Body of pancreas (tissue), 4 donors: ENCODE results near the gene PRSS22. TPM values are rescaled to one million over a fixed set of nuclear protein-coding genes. Genes with fewer than 3 reads are reported as not detected.

Experiments used
- ATAC-seq: fragments of 150-250 bp; one replicate; pipeline ENCODE4 v1.9.1; 2016
- DNase-seq, 4 donors: peaks; one replicate each; pipeline ENCODE4 v3.0.0-alpha.2; 2019
- H3K27ac ChIP-seq, 4 donors: fragments of 200-600 bp; sonication (generic); 1 replicate in 3 of 4; 2 replicates in 1 of 4; pipeline versions ENCODE4 v1.5.1 to v1.6.1; 2016 to 2019; ENCODE audit warnings: mild to moderate bottlenecking in 1 of 4, mixed read lengths in 1 of 4, moderate library complexity in 1 of 4
- H3K27me3 ChIP-seq, 2 donors: fragments of 200-600 bp; sonication (generic); one replicate each; pipeline ENCODE4 v1.6.0; 2016; ENCODE audit warnings: mild to moderate bottlenecking in 1 of 2
- H3K36me3 ChIP-seq, 2 donors: fragments of 200-600 bp; sonication (generic); replicated peaks in 1 of 2; 2 replicates each; pipeline ENCODE4 v1.5.1; 2016; ENCODE audit warnings: low read depth in 2 of 2; ENCODE audit not compliant: insufficient read depth in 1 of 2
- H3K4me1 ChIP-seq: fragments of 200-600 bp; sonication (generic); one replicate; pipeline ENCODE4 v1.6.0; 2016
- H3K4me3 ChIP-seq, 2 donors: fragments of 200-600 bp; sonication (generic); 1 replicate in 1 of 2; 2 replicates in 1 of 2; pipeline ENCODE4 v1.5.1; 2016 to 2019
- H3K9me3 ChIP-seq, 3 donors: fragments of 200-600 bp; sonication (generic); 1 replicate in 2 of 3; 2 replicates in 1 of 3; pipeline ENCODE4 v1.5.1; 2016
- POLR2A ChIP-seq, 3 donors: fragments of 450-650 bp; IDR thresholded peaks; one replicate each; pipeline ENCODE4 v1.6.1; 2016; ENCODE audit warnings: antibody characterized with exemption in 3 of 3, mild to moderate bottlenecking in 2 of 3
- WGBS, 2 donors: methylation state at CpG; one replicate each; pipeline ENCODE4 v1.1.5; 2017; 5-methylcytosine and 5-hydroxymethylcytosine counted together
- intact Hi-C: fragments of 100-400 bp; cut with DNase I; formaldehyde crosslinking; loops from one replicate; pipeline ENCODE4 v1.15.1; 2023
- total RNA-seq, 2 donors: library from RNA; depleted of rRNA; stranded (reverse); fragments of >200 nt; gene quantifications; one replicate each; pipeline ENCODE4 v1.1.0, GENCODE V29; 2016
- TF ChIP-seq, protein P1 (sequence below), 7 experiments: fragments of 450-650 bp in 4 of 7; fragments of 200-600 bp in 3 of 7; sonication (generic) in 3 of 7; IDR thresholded peaks; one replicate each; pipeline ENCODE4 v1.5.1; 2016 to 2019; ENCODE audit warnings: antibody characterized with exemption in 7 of 7

Gene PRSS22
- total RNA-seq, 2 donors from 2014 or later = 3.6 to 19.4 TPM

DNA sequence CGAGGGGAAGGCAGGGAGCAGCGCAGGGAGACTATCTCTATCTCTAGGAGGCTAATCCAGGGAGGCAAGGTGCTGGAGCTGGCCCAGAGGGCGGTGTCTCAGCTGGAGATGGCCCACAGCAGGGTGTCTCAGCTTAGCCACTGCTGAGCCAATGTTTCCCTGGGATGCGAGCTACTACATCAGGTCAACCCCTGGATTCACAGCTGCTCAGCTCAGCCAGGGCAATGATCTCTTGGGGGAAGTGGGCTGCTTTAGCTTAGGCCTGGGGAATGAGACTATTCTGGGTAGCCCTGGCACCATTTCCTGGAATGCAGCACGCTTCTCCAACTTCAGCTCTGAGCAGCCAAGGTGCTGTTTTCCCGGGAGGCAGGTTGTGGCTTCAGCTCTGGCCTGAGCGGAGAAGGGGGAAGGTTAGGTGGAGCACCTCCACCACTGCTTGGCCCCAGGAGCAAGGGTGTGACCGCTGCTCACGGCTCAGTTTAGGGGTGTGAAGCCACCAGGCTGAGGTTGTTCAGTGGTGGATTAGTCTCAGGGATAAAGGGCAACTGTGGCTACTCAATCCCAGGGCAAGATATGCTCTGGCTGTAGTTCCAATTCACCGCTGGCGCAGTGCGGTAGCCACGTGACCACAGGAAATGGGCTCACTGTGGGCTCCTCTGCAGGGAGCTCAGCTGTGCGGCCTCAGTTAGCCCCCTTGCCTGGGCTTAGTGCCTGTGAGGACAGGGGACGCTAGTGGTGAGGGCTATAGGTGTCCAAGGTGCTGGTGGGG, 46.1 kb downstream of the PRSS22 start:
- Histone ChIP-seq H3K27me3 (no peaks in the 10 kb centered on the region), H3K9me3 (no peaks in the 10 kb centered on the region), H3K27ac (no peak overlapping the region), H3K4me1 (peaks cover 3% of the 10 kb centered on the region), H3K36me3 (no peaks in the 10 kb centered on the region), H3K4me3 (no peak overlapping the region)
- ATAC-seq (no peak), DNase-seq (no peak)
- TF ChIP-seq POLR2A (IDR thresholded peaks at IDR 0.05) = no peak
- TF ChIP-seq, protein P1, sequence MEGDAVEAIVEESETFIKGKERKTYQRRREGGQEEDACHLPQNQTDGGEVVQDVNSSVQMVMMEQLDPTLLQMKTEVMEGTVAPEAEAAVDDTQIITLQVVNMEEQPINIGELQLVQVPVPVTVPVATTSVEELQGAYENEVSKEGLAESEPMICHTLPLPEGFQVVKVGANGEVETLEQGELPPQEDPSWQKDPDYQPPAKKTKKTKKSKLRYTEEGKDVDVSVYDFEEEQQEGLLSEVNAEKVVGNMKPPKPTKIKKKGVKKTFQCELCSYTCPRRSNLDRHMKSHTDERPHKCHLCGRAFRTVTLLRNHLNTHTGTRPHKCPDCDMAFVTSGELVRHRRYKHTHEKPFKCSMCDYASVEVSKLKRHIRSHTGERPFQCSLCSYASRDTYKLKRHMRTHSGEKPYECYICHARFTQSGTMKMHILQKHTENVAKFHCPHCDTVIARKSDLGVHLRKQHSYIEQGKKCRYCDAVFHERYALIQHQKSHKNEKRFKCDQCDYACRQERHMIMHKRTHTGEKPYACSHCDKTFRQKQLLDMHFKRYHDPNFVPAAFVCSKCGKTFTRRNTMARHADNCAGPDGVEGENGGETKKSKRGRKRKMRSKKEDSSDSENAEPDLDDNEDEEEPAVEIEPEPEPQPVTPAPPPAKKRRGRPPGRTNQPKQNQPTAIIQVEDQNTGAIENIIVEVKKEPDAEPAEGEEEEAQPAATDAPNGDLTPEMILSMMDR (IDR thresholded peaks at IDR 0.05) = no peak
- intact Hi-C loops = no loop called here
- 72 to 89% methylated on average over 7 to 15 of the region's 15 CpGs for WGBS, 2 donors

DNA sequence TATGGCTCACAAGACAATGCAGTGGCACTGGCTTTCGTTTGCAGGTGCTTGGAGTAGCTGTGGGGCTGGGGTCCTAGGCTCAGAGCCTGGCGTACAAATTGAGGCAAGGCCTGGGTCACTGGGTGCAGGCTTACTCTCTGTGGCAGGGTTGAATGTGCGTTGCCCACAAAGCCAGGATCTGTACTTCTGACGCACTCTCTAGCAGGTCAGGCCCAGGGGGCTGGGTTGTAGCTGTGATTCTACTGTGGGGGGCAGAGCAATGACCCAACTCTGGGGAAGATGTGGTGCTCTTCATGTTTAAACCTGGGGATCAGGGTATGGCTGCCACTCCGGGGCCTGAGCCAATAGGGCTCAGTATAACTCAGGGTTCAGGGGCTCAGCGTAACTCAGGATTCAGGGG, 47.3 kb downstream of the PRSS22 start:
- H3K4me3 ChIP-seq = no peak overlapping the region
- H3K27me3 ChIP-seq = no peaks in the 10 kb centered on the region
- H3K9me3 ChIP-seq = no peaks in the 10 kb centered on the region
- ATAC-seq = no peak
- TF ChIP-seq POLR2A (IDR thresholded peaks at IDR 0.05) = no peak
- TF ChIP-seq, protein P1 (IDR thresholded peaks at IDR 0.05) = no peak
- intact Hi-C loops = no loop called here
- no peak for DNase-seq
- no peak overlapping the region for H3K27ac ChIP-seq
- WGBS, 2 donors = 72% methylated on average over 6 of the region's 6 CpGs; no CpG with 5 or more reads in 1 of the 2 donors
- no peaks in the 10 kb centered on the region for H3K36me3 ChIP-seq
- no peaks in the 10 kb centered on the region for H3K4me1 ChIP-seq

DNA sequence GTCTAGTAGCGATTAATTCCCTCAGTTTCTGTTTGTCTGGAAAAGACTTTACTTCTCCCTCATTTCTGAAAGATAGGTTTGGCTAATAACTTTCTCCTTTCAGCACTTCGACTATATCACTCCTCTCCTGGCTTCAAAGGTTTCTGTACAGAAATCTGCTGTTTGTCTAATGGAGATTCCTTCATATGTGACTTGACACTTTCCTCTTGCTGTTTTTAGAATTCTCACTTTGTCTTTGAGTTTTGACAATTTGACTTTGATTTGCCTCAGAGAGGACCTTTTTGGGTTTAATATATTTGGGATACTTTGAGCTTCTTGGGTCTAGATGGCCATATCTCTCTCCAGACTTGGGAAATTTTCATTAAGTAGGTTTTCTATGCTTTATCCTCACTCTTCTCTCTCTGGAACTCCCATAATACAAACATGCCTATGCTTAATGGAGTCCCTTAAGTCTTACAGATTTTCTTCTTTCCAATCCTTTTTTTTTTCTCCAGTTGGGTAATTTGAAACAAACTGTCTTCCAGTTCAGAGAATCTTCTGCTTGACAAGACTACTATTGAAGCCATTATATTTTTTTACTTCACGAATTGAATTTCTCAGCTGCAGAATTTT, 48.7 kb downstream of the PRSS22 start:
- H3K4me3 ChIP-seq = no peak overlapping the region
- TF ChIP-seq POLR2A (IDR thresholded peaks at IDR 0.05) = no peak
- no peaks in the 10 kb centered on the region for H3K27me3 ChIP-seq
- H3K36me3 ChIP-seq = no peaks in the 10 kb centered on the region
- H3K27ac ChIP-seq = no peak overlapping the region
- 65% methylated on average over 3 of the region's 3 CpGs for WGBS, 2 donors
- intact Hi-C loops = no loop called here
- DNase-seq = no peak
- no peaks in the 10 kb centered on the region for H3K9me3 ChIP-seq
- ATAC-seq = no peak
- no peaks in the 10 kb centered on the region for H3K4me1 ChIP-seq

DNA sequence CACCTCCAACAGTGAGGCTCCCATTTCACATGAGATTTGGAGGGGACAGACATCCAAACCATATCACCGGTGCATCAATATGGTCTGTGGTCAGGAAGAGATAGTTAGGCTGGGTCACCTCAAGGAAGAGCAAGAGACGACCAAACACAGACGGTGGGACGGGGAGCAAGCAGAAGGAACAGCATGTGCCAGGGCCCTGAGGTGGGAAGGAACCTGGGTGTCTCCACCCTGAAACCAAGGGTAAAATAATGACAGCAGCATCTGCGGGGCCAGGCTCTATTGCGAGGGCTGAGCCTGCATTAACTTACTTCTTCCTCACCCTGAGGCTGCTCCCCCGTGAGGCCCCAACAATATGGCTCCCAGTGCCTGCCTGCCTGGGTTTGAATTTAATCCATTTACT, 49.8 kb downstream of the PRSS22 start:
- H3K9me3 ChIP-seq = no peaks in the 10 kb centered on the region
- H3K4me3 ChIP-seq = no peak overlapping the region
- no peak for TF ChIP-seq POLR2A (IDR thresholded peaks at IDR 0.05)
- TF ChIP-seq, protein P1 (IDR thresholded peaks at IDR 0.05) = no peak
- H3K27ac ChIP-seq = no peak overlapping the region
- H3K36me3 ChIP-seq = no peaks in the 10 kb centered on the region
- intact Hi-C loops = no loop called here
- no peak for DNase-seq
- H3K27me3 ChIP-seq = no peaks in the 10 kb centered on the region
- no peaks in the 10 kb centered on the region for H3K4me1 ChIP-seq
- 77% methylated on average over 7 of the region's 7 CpGs for WGBS, 2 donors
- ATAC-seq = no peak

DNA sequence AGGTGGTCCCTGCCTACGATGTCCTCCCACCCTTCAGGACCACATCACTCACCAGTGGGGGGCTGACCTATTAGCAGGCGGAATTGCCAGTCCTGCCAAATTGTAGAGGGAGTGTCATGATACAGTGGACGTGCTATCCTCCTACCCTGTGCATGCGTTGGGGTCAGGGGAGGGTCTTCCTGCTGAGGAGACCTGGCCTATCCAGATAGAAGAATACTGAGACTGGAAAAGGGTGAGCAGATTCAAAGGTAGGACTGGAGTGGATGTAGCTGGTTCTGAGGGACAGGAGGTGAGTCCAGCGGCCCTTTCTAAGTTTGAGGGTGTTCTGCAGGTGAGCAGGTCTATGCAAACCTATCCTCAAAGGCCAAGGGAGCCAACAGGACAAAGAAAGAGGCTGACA, 51.7 kb downstream of the PRSS22 start:
- Histone ChIP-seq H3K9me3 (no peaks in the 10 kb centered on the region), H3K27ac (no peak overlapping the region), H3K27me3 (no peaks in the 10 kb centered on the region), H3K4me3 (no peak overlapping the region), H3K36me3 (no peaks in the 10 kb centered on the region), H3K4me1 (no peaks in the 10 kb centered on the region)
- ATAC-seq (no peak), DNase-seq (peak in 1 of 4 donors; percentile 0)
- intact Hi-C loops = no loop called here
- WGBS, 2 donors = 46 to 66% methylated on average over 3 to 5 of the region's 5 CpGs
- TF ChIP-seq, protein P1 (IDR thresholded peaks at IDR 0.05) = no peak
- no peak for TF ChIP-seq POLR2A (IDR thresholded peaks at IDR 0.05)
